SK-N-SH treated with all-trans-retinoic acid at 6 μM for 48 hours (cell line): ENCODE data around the gene SCPEP1.

Experiments
- TCF4 ChIP-seq: fragments of 250-450 bp; sonication (Bioruptor Pico); IDR thresholded peaks from 2 replicates; pipeline ENCODE4 v1.8.0; 2021; ENCODE audit warnings: mild to moderate bottlenecking, moderate library complexity, borderline replicate concordance
- ZFP30 ChIP-seq: fragments of 450-650 bp; formaldehyde crosslinking; IDR thresholded peaks from 2 replicates; pipeline ENCODE4 v1.5.0; 2022; ENCODE audit warnings: mild to moderate bottlenecking, moderate library complexity
- TF ChIP-seq, protein P1 (sequence below): fragments of 250-450 bp; sonication (Bioruptor Pico); IDR thresholded peaks from 2 replicates; pipeline ENCODE4 v1.8.0; 2020; ENCODE audit warnings: mild to moderate bottlenecking, moderate library complexity, borderline replicate concordance

DNA sequence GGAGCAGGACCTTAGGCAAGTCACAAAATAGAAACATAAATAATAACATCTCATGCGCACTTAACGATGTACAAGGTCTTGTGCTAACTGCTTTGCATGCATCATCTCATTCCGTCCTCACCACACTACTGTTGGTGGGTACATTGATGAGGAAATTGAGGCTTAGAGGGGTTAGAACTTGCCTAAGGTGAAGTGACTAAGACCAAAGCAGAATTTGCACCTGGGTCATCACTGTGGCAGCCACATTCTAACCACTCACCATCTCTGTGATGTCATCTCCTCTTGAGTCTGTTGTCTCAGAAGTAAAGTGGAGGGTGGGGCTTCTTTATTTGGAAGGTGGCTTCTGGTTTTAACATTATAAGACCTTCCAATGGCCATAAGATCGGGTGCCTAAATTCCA lies 43.7 kb upstream of the SCPEP1 start:
- TF ChIP-seq, protein P1, sequence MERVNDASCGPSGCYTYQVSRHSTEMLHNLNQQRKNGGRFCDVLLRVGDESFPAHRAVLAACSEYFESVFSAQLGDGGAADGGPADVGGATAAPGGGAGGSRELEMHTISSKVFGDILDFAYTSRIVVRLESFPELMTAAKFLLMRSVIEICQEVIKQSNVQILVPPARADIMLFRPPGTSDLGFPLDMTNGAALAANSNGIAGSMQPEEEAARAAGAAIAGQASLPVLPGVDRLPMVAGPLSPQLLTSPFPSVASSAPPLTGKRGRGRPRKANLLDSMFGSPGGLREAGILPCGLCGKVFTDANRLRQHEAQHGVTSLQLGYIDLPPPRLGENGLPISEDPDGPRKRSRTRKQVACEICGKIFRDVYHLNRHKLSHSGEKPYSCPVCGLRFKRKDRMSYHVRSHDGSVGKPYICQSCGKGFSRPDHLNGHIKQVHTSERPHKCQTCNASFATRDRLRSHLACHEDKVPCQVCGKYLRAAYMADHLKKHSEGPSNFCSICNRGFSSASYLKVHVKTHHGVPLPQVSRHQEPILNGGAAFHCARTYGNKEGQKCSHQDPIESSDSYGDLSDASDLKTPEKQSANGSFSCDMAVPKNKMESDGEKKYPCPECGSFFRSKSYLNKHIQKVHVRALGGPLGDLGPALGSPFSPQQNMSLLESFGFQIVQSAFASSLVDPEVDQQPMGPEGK (CRISPR knock-in tag) = no peak
- TF ChIP-seq ZFP30 (CRISPR knock-in tag) (no peak), TCF4 (CRISPR knock-in tag) (no peak)
